Stimulated activated CD4-positive, alpha-beta T cell treated with anti-CD3 and anti-CD28 coated beads, Interleukin-15, amount 100 ng/mL, for 48 hours (primary cell): ENCODE measurements around the gene KCNJ5.

Experiments
- DNase-seq, 2 donors: peaks; one replicate each; pipeline ENCODE4 v3.0.0-alpha.2; 2020; ENCODE audit warnings: low read depth in 2 of 2

KCNJ5 gene

DNA sequence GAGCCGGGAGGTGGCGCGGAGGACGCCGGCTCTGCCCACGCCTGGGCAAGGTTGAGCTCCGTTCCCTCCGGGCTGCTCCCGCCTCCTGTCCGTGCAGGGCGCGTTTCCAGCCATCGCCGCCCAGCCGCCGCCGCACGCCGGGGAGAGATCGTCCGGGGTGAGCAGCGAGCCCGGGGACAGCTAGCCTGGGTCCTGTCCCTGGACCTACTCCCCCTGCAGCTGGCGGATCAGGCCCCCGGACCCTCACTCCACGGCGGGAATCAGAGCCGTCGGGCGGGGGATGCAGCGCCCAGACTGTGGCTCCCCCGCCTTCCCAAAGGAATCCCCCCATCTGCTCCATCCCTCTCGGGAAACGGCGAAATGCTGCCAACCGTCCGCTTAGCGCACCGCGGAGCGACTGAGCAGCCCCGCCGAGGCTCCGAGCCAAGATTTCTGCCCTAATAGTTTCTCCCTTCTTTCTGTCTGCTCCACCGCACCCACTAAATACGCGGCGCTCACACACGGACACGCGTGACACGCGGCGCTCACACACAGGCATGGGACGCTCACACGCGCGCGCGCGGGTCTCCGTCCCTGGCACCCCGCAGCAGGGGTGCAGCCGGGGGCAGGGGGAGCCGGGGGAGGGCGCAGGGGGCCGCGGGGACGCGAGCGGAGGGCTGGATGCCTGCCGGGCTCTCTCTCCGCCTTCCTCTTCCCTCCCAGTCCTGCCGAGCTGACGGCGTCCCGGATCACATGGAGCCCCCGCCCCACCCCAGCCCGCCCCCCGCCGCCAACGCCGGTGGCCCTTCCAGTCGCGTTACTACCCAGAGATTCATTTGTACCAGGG is at the start of gene KCNJ5:
Gene KCNJ5 (plus strand): TSS at position 814 of the 826 bp plus-strand sequence. CDS start 19,918 bp downstream, outside the sequence.
- DNase-seq = no peak

DNA sequence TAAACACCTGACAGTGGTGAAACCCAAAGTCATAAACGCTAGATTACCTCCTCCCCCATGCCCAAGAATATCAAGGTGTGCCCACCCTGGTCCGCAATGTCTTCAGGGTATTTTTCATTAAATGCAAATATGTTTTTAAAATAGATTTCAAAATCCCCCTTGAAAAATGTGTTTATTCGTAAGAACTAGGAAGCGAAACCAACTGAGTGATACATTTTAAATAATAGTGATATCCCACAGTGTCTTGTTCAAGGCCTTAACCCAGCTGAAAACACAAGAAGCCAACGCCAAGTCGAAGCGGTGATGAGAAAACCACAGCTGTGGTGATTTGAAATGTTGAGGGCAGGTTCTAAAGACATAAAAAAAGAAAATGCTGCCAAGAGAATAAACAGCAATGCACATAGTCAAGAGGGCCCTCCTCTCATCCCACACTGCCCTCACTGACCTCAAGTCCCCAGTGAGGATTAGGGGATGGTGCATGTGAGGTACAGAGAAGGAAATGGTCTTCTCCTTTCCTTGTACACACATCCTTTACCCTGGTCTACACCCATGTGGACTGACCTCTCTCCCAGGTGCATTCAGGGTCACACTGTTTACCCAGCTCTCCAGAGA is 49.6 kb upstream of the KCNJ5 start:
- DNase-seq = no peak

DNA sequence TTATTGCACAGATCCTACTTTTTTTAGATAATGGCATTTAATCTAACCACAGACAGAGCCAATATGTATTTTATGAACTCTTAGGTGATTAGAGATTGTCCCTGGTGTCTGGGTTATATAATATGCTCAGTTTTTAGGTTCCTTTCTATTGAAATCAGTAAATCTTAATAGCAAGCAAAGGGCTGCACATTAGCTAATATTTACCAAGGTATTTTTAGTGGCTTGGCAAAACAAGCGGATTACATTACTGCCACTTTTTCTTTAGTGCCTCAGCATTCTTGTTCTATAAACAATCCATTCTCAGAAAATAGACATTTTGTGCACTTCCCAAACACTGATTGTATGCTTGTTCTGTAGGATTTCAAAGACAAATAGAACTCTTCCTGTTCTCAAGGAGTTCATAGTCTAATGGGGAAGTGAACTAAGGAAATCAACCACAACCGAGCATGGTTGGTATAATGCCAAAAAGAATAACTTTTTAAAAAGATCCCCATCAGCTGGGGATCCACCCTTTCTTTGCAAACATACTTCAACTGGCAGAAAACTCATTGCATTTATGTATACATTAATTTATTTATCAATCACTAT is 47.9 kb upstream of the KCNJ5 start:
- DNase-seq = no peak

DNA sequence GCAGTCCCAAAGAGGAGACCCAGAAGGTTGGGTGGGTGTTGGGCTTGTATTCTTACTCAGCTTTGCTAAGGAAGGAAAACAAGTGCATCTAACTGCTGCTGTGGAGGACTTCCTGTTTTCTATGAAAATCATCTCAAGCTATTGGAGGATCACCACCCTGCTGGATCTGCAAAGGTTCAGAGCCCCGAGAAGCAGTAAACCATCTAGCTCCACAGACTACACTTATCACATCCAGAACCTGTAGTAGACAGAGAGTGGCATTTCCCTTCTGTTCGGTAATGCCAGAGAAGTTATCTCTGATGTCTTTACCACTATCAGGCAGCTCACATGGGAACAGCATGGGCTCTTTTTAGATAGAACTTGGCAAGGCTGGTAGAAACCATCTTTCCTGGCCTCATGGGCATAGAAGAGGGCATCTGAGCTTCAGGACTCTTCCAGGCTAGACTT is 45.8 kb upstream of the KCNJ5 start:
- DNase-seq = no peak

DNA sequence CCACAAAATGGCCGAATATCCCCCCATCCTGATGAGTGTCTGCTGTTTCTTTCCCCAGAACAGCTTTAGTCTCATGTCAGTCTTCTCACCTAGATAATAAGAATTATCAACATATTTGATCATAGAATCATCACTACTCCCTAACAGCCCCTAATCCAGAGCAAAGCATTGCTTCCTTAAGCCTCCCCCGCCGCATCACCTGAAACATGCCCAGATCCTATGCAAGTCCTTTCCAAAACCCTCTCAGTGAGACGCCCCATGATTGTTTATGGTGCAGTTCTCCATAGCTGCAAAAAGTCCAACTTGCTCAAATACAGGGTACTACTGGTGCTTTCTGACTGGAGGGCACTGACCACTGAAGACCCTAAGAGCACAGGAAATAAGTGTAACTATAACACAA is 44.2 kb upstream of the KCNJ5 start:
- no peak for DNase-seq

DNA sequence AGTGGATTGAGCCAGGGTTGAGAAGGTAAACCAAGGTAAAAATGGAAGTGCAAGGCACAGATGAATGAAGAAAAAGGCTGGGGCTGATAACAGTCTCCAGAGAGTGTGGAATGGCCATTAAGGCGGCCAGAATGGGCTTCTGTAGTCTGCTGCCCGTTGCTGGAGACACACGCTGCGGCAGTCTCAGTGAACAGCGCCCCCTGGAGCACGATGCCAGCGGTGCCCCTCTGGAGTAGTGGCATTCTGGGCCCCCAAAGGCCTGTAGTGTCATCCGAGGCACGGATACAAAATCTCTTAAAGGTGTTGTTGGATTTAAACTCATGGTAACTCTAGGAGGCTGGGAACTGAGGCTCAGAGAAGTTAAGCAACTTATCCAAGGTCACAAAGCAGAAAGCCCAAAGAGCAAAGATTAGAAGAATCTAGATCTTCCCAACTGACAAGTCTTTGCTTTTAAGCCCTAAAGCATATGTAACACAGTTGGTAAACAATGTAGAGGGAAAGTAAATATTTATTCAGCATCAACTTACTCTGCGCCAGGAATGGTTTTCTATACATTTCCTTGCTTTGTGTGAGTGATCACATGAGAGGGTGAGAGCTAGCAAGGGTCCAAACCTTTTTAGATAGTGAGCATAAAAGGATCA is 42.2 kb upstream of the KCNJ5 start:
- DNase-seq = peak; percentile 39 to 58

DNA sequence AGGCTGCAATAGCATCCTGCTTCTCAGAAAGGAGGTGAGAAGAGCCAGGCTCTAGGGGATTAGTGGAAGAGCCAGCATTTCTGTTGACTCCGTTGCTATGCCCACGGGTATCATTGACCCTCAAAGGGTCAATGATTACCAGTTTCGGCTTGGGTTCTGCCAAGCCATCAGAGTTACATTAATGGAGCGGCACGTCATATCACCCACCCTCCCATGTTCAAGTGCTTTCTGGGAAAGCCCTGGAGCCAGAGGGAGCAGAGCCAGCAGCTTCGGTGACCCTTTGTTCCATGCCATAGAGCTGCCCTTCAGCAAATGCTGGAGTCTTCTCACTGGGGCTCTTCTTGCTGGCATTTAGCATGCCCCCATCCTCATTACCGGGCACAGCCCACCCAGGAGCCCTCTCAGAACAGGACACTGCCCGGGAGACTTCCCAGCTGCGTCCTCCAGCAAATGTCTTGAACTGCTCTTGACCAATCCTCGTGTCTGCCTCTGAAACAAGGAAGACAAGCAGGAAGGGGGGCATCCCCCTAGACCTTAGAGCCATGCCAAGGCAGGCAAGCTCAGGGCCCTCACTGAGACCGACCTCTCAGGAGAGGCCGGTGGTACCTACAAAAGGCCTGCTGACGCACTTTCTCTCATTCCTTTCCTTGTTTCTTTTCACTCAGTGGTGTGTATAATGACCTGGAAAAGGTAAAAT is 38.7 kb upstream of the KCNJ5 start:
- no peak for DNase-seq

DNA sequence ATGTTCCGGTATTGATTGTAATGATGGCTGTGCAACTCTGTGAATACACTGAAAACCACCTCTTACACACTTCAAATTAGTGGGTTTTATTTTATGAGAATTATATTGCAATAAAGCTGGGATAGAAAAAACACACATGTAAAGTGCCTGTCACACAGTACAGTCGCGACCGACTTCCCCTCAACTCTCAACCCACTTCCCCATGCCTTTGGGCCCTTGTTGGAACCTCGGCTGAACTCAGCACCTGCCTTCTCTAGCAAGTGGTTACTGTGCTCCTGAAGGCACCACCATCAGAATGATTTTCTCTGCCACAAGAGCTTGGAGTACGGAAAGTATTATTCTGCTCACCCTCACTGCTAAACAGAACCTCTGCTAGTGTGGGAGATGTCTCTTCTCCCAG is 37.6 kb upstream of the KCNJ5 start:
- DNase-seq = no peak

DNA sequence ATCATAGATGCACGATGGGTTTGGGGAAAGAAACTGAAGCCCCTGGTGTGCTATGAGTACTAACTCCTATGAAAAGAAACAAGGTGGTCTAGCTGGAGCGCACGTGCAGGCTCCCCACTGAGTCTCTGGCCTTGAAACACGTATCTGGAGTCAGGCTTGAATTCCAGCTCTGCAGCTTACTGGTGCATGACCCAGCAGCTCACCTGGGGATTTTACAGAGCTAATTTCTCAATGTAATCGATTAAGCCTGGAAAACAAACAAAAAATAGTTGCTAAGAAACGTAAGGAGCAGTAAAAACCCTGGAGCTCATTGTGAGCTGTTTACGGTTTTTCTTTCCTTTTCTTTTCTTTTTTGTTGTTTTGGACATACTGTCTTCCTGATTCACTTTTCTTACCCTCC is 36.3 kb upstream of the KCNJ5 start:
- DNase-seq = no peak

DNA sequence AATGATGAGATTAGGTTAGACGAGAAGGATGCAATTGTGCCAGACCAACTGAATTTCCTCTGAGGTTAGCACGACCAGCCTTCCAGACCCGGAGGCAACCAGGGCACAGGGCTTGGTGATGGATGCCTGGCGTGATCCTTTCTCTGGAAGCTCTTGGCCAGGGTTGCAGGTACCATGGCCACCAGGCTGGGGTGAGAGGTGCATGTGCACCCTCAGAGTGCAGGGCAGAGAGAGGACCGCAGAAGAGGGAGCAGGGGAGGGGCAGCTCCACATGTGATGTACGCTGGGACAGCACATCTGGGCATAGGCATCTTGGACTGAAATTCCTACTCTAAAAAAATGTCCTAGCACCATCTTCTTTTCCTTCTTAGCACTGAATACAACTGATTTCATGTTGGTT is 34.9 kb upstream of the KCNJ5 start:
- no peak for DNase-seq

DNA sequence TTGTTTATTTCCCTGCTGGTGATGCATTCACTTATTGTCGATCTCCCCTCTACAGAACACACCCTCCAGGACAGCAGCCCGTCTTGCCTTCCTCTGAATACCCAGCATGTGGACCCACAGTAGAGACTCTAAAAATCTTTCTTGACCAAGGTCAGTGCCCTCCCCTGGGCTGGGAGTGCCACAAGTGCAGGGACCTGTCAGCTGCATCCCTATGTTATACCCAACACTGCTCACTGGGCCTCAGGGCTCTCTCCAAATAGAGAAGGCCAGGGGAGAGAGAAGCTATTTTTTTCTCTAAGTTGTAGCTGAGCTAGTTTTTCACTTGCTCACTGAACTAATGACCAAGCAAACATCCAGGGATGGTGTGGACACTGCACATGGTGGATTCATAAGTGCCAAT is 33.8 kb upstream of the KCNJ5 start:
- DNase-seq = no peak

DNA sequence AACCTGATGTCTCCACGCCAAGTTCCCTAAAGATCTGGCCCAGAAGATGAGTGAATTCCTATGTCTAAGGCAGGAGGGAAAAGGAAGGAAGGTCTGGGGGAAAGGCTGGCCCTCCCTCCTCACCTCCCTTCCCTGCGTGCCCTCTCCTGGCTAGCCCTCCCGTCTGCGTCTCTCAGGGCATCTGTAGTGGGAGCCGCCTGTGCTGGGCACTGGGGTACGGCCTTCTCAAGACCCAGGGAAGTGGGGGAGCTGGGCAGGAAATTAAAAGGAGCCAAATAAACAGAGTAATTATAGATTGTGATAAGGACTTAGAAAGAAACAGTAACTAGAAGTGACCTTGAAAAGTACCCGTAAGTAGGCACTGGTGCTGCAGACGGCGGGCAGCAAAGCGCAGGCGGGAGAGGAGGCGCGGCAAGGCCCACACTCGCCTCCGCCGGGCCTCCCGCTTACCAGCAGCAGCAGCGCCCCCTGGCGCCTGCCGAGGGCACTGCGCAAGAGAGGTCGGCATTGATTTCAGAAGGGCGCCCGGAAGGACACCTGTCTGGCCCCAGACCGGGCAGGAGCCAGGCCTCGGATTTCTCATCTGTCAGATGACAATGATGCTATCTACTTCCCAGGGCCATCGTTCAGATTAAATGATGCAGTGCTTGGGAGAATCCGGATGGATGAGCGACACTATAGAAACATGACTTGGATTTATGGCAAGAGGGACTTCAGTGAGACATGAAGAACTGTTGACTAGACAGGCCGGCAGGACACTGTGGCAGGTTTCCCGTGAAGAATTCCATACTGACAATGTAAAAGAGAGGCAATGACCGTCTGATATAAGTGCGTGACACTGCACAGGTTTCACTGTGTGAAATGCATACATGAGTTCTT is 31.4 kb upstream of the KCNJ5 start:
- peak; percentile 57 to 70 for DNase-seq

DNA sequence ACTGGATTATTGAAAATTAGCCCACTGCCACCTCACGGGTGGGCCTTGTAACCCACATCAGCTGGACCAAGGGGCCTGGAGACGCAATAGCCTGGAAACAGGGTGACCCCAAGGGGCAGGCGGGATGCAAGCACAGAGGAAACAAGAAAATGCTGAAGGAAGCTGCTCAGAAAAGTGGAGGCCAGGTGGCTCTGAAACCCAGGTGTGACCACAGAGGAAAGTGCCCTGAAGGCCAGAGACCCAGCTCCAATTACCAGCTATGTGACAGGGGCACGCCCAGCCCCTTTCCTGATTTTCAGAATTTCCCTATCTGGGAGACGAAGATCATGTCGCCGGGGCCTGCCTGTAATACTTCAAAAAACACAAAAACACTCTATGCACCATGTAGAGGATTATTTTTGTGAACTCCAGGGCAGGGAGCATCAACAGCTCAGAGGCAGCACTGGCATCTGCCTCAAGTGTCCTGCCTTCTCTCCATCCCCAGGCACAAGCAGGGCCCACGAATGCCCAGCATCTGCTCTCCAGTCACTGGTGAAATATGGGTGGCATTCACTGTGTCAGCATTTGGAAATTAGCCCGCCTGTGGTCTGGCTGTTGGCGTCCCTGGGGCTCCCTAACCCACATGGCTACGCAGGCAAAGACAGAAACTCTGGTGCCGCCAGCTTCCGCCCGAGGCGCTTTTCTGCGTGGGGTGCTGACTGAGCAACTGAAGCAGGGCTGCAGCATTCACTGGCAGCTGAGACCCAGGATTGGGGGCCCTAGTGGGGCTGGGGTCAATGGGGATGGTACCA is 30.4 kb upstream of the KCNJ5 start:
- no peak for DNase-seq

DNA sequence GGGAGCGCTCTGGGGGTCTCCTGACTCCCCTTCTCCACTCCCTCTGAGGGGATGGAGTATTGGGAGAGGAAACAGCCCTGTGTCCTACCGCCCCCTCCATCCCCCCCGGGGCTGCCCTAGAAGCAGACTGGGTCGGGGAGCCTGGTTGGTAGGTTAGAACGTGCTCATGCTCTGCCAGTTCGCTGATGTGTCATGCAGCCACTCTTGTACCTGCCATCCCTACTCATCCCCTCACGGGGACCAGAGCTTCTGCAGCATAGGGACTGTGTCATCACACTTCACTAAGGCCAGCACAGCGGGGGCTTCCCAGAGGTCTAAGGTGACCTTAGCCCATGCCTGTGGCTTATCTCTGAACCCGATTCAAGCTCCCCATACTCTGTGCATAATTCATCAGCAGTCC is 28.8 kb upstream of the KCNJ5 start:
- DNase-seq = no peak

DNA sequence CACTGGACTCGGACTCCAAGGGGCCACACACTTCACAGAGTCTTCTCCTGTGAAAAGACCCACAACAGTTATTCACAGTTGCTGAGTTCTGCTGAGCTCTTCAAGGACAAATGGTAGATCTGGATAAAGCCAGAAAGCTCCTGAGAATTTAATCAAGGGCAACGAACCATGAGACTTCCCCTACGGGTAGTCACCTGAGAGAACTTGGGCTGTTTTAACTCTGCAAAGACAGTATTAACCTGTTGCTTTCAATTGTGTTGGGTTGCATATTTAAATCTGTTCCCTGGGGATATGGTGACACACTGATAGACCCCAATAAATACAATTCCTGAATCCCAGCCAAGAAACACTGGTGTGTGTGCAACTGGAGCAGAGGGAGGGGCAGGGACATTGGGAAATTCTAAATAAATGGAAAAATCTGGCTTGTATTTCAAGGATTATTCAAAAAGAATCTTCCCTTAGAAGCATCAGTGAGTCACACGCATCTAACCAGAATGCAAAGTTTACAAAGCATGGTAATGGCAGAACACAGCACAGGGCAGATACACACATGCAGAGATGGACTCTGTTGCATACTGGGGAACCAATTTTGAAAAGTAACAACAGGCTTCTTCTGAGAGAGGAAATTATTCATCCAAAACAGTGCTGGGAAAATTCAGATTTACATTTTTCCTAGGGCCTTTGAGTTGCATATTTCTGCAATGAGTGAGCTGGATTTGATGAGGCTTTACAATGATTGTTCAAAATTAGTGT is 28.1 kb upstream of the KCNJ5 start:
- no peak for DNase-seq

DNA sequence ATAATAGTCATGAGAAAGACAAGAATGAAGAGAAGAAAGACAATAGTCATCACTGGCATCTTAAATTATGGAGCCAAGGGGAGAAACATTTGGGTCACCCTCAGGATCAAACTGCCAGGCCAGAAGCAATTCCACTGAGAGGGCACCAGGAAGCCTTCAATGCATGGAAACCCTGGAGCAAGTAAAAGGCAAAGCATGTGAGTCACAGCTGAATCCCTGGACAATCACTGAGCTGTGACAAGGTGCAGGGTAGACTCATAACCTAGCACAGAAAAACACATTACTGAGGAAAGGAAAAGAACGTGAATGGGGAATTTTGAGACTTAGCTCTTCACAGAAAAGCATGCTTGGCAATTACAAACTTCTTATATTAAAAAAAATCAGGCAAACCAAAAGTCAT is 25.7 kb upstream of the KCNJ5 start:
- no peak for DNase-seq

DNA sequence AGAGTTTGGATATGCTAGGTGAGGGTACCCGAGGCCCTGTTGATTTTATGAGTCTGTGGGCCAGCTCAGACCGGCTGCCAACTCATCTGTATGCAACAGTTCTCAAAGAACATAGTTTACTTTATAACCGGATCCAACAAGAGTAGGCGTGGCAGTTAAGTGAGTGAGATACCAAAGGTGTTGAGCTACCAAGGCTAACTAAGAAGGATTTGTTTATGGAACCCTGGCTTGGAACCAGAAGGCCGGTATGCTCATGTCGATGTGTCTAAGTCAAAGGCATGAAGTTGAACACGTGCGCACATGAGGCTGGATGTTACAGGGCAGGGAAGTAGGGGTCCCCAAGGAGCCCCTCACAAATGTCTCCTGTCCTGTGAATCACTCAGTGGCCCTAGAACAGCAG is 23.9 kb upstream of the KCNJ5 start, which contains the start of gene KCNJ1:
Gene KCNJ1 (minus strand): TSS at position 20 of the 400 bp plus-strand sequence. CDS start 27,053 bp downstream, outside the sequence.
- no peak for DNase-seq

DNA sequence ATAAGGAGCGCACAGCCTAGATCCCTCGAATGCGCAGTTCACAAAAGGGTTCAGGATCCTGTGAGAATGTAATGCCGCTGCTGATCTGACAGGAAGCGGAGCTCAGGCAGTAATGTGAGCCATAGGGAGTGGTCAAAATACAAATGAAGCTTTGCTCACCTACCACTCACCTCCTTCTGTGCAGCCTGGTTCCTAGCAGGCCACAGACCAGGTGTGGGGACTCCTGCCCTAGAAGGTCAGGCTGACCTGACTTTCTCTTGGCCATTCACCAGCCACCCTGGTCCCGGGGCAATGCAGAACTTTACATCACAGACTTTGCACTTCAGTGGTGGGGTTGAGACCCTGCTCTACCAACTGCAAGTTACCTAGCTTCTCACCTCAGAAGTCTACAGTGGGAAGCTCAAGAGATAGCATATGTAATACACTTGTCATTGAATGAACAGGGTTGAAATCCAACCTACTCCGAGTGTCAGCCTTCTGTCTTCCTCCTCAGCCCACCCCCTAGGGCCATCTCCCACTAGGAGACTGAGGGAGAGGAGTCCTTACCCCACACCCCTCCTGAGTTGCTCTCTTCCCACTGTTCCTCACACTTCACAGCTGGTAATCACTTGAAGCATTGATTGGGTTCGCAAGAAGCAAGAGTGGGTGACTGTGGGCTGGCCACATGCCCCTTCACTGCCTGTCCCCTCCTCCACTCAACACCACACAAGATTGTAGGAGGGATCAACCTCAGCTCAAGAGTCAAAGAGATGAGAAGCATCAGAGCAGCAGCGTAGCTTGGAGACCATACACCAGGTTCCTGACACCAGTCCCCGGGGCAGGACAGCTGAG is 22.1 kb upstream of the KCNJ5 start:
- DNase-seq = no peak
